GM18909 (cell line): ENCODE measurements around the gene BTG1.
"Not testable (repeated sequence)": the region's sequence is repeated elsewhere in the genome, so short reads cannot be mapped to it uniquely, and the experiment has no call there.

ENCODE experiments used
- ATAC-seq: cut with Tn5 transposase; IDR thresholded peaks from one replicate; pipeline ENCODE4 v1.9.1; 2021; ENCODE audit warnings: mild to moderate bottlenecking; ENCODE audit not compliant: unreplicated experiment, poor library complexity

BTG1 gene

DNA sequence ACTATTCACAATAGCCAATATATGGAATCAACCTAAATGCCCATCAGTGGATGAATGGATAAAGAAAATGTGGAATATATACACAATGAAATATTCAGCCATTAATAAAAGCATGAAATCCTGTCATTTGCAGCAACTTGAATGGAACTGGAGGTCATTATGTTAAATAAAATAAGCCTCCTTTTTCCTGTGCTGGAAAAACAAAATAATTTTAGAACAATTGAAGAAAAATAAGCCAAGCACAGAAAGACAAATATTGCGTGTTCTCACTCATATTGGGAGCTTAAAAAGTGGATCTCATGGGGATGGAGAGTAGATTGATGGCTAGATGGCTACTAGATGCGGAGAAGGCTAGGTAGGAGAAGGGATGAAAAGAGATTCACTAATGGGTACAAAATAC, 6.3 kb upstream of the BTG1 start:
- no peak for ATAC-seq

- ATAC-seq, result no peak
These were observed 3.9 kb upstream of the BTG1 start for GRCh38 chr12:92149563-92149962.

DNA sequence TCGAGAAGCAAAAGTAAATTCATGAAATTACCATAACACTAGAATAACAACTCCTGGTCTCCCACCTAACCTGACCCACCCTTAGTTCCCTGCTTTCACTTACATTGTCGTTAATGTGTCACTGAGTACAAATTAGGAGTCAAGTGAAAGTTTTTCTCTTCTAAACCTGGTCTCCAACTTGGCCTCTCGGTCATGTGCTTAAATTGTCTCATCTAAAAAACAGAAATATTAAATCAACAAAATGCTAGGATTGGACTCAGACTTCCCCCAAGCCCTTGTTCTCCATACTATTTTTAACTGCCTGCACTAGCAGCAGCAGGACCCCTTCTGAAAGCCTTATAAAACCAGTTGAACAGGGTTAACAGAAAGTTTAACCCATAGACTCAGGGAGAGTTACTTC, 1.8 kb upstream of the BTG1 start:
- no peak for ATAC-seq

GRCh38 chr12:92146497-92147224, 1.0 kb upstream of the BTG1 start:
- ATAC-seq, result no peak

GRCh38 chr12:92145481-92145730, 240 bp downstream of the BTG1 start:
- ATAC-seq, result peak; percentile 12

DNA sequence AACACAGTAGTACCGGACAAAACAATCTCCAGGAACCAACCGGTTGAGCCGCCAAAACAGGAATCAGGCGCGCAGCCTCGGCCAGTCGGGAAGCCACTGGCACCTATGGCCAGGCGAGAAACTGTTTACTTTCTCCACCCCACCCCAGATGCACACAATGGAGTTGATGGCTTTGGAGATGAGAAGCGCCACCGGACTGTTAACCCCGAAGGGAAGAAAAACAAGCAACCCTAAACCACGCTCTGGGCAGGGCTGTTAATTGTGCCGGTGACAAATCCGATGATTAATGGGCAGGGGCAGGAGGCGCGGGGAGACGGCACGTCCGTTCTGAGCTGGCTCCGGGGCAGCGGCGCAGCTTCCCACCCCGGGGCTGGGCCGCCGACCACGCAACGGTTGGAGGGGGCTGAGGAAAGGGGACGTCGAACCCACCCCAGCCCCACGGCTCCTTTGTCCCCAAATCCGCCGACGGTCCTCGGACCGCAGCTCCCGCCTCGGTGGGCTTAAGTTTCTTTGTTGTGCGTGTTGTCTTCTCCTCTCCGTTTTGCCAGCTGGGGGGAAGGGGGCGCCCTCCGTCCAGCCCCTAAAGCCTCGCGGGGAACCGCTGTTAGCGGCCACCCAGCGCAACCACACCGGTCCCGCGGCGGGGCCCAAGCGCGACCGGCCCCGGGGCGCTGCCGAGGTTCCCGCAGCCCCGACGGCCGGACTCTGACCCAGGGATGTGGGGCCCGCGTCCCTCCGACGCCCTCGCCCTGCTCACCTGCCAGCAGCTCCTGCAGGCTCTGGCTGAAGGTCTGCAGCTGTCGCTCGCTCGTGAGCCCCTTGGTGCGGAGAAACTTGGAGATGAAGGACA, 790 bp downstream of the BTG1 start:
- peak; percentile 0 for ATAC-seq

- ATAC-seq, result peak; percentile 18
These were observed 1.7 kb downstream of the BTG1 start for GRCh38 chr12:92143686-92144630.

GRCh38 chr12:92143258-92143657, 2.4 kb downstream of the BTG1 start:
- no peak for ATAC-seq

DNA sequence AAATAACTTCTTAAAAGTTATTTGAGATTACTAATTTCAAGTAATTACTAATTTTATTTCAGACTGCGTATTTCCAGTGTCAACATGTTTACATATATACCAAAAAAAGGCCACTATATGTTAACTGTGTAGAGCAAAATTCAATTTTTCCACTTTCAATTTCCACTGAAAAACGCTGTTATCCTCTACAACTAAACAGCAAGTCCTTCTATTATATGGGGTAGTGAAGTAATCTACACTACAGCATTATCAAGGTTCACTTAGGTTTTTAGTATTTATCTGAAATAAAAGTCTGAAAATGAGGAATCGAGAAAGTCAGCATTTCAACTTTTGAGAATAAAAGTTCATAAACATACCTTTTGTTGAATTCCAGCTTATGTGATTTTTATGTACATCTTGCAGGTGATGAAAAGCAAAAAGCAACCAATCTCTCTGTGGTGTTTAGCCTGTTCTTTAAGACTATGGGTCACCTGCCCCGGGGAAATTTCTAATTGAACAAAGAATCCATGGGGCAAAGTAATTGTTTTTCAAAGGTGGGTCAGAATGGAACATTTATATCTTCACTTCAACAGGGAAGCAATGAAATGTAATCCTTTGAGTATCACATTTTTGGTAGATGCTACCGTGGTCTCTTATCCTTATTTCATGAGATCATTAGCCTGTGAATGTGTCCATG, 3.3 kb downstream of the BTG1 start:
- no peak for ATAC-seq

DNA sequence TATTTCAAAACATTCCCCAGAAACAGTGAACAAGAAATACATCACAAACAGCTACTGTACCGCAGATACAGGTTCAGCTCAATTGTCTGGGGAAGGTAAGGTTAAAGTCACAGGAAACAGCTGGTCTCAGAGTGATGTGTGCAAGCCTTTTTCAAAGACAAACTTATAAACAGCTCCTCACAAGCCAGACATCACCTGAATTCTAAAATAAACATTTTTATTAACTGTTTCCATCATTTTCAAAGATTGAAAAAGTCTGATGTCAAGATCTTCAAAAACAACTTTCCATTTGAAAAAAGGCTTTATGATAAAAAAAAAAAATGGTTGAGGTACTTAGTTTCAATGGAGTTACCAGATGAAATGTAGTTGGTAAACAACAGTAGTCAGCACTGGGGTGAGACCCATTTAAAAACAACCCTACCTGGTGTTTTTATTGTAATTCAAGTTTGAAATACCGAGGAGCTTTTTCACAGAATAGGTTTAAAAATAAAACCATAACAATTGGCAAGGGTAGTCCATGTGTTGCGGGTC, 4.0 kb downstream of the BTG1 start:
- ATAC-seq, result no peak

- no peak for ATAC-seq
These were observed 4.6 kb downstream of the BTG1 start for GRCh38 chr12:92140896-92141536.

DNA sequence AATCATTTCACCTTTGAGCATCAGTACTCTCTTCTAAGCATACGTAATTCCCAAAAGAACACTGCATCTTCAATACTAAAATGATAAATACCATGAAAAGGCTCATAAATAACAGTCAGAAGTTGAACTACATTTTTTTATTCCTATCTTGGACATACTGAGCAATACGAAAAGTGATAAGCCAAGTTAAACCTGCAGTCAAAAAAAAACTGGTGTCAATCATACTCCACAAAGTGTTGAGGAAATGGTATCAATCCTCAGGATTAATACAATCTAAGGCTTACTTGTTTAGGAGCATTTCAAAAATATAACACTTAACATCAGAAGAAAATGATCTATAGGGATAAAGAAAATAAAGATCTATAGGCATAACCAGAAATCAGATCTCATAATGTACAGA, 5.5 kb downstream of the BTG1 start:
- no peak for ATAC-seq

DNA sequence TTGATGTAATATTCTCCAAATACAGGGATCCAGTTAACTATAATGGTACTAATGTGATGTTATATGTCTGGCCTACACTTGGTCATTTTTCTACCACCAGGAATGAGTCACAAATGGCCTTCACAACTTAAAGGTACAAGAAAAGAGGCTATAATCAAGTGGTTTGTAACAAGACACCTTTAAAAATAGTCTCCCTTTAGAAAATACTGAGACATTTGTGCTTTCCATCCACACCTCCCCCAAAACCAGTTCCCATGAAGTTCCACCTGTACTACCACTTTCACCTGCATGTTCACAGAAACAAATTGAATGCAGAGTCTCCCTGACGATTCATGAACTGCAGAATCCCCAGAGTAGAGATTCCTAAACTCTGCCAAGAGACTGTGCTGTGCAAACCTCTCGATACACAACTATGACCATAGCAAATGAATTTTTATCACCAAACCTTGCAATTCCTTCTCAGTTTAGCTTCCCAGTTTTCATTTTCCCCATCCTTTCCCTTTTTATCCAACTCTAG, 6.0 kb downstream of the BTG1 start:
- no peak for ATAC-seq

DNA sequence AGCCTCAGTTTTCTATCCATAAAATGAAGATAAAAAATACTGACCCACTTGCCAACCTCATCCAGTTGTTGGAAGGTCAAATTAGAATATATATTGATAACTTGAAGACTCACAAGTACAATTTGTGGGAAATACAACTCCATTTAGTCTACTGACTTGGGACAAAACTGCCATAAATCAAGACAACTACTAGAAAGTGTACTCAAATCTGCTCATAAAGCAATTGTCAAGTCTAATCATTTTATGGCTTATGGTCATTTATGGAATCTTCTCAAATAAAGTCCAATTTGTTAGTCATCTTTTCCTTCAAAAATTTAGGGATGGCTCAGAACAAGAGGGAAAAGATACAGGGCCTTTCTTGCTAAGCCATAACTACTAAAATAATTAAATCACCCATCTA, 7.0 kb downstream of the BTG1 start:
- ATAC-seq, result no peak

- no peak for ATAC-seq
These were observed 7.5 kb downstream of the BTG1 start for GRCh38 chr12:92138144-92138543.

- no peak for ATAC-seq
These were observed 8.5 kb downstream of the BTG1 start for GRCh38 chr12:92136965-92137721.

- no peak for ATAC-seq
These were observed 9.5 kb downstream of the BTG1 start for GRCh38 chr12:92136026-92136730.

DNA sequence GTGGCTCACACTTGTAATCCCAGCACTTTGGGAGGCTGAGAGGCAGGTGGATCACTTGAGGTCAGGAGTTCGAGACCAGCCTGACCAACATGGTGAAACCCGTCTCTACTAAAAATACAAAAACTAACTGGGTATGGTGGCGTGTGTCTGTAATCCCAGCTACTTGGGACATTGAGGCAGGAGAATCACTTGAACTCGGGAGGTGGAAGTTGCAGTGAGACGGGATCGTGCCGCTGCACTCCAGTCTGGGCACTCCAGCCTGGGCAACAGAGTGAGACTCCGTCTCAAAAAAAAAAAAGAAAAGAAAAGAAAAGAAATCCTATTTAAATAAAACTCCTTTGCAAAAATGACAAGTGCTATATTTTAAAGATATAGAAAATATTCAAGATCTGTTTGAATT, 10.1 kb downstream of the BTG1 start:
- not testable (repeated sequence) for ATAC-seq
